Measurements from ENCODE around the gene IRF5.

GRCh38 chr7:128936798-128937197 is 929 bp upstream of the IRF5 start:
- TF ChIP-seq POLR2A (IDR thresholded peaks at IDR 0.05) (no peak), CTCF (IDR thresholded peaks at IDR 0.05) (no peak), EP300 (IDR thresholded peaks at IDR 0.05) (no peak), POLR2AphosphoS5 (IDR thresholded peaks at IDR 0.05) (no peak)

Measured in suprapubic skin (tissue), 4 donors.